HG02588 (cell line): ENCODE results near the gene ACIN1.

ENCODE experiments used
- ATAC-seq: cut with Tn5 transposase; IDR thresholded peaks from one replicate; pipeline ENCODE4 v1.9.1; 2021; ENCODE audit warnings: mild to moderate bottlenecking, moderate library complexity; ENCODE audit not compliant: unreplicated experiment

ACIN1 gene

GRCh38 chr14:23085458-23085857 lies 9.5 kb downstream of the ACIN1 start:
- no peak for ATAC-seq

- ATAC-seq, result no peak
Observed at GRCh38 chr14:23080474-23080873, 14.5 kb downstream of the ACIN1 start.

DNA sequence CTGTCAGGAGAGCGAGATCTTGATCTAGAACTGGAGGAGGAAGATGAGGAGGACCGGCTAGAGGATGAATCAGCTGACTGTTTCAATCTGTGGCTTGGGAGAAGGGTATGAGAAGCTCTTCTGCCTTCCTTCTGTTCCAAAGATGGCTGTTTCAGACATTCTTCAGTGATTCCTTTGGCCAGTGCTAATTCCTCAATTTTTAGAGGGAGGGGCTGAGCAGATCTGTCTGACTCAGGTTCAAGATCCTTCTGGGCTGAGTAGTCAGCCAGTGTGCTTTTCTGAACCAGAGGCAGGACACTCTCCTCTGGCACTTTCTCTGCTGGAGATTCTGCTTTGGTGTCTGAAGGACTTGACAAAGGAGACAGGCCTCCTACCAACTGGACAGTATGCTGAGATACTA lies 15.2 kb downstream of the ACIN1 start:
- ATAC-seq, result no peak

DNA sequence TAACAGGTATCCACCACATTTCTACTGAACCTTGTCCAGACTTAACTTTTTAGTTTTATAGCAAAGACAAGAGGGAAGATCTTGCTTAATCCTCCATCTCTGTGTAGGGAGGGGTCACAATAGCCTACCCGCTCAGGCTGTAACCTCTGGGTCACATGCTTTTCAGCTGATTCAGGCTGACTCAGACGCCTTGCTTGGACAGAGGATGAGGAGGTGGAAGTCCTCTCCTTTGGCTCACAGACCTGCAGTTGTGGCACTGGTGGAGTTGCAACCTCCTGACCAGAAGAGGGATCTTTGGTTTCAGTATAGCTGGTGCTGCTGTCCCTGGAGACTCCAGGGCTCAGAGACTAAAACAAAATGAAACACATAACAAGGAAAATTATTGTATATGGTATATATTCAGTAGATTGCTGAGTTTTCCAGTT lies 16.2 kb downstream of the ACIN1 start:
- ATAC-seq, result no peak

GRCh38 chr14:23077962-23078361 lies 17.0 kb downstream of the ACIN1 start:
- no peak for ATAC-seq

DNA sequence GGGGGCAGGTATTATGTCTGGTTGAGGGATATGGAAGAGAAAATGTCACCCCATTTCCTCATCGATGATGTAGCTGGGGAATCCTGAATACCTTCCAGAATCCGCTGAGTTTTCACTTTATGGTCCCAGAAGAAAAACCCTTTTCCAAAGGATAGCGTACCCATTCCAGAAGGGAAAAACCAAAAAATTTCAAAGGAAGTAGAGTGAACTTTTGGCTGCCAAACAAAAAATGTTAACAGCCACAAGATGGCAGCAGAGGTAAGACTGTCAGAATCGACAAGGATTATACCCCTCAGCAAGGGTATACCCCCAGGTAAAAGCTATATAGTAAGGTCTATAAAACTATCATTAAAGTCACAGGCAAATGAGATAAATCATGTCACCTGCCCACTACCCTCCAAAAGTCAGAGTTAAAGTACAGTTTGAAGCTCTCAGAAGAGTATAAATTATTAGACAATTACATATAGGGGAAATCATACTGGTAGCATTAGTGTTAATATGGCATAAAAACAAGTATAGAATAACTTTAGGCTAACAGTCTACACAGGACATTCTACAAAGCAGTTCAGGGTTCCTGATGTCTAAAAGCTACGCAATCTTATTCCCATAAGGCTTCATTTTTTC lies 18.0 kb downstream of the ACIN1 start:
- no peak for ATAC-seq

GRCh38 chr14:23074906-23075305 lies 20.0 kb downstream of the ACIN1 start:
- no peak for ATAC-seq

DNA sequence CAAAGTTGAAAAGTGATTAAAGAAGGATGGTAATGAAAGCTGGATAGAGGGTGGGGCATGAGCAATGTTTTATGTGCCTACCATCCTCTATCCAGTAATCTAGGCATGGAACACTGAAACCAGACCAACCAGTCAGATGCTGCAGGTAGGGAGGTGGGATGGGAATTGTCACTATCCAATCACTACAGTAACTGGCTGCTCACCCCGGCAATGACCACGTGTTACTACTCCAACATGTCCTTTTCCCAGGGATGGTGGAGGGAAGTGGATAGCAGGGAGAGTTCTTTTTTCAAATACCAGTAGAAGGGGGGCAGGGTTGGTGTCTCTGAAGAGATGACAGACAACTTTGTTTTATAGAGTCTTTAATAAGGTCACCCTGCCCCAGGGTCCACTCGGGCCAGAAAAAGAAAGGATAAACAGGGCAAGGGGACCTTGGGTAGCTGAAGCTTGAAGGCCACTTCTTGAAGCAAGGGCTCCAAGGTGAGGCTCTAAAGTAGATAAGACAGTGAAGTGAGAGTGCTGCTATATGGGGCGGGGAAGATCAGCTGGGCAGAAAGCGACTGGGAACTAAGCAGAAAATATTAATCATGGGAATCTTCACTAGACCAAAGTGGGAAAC lies 22.9 kb downstream of the ACIN1 start:
- no peak for ATAC-seq

- peak; percentile 93 for ATAC-seq
Observed at GRCh38 chr14:23071244-23071920, 23.6 kb downstream of the ACIN1 start.

GRCh38 chr14:23070262-23071129 lies 24.4 kb downstream of the ACIN1 start:
- ATAC-seq, result no peak

GRCh38 chr14:23069413-23069806 lies 25.5 kb downstream of the ACIN1 start:
- ATAC-seq, result no peak

DNA sequence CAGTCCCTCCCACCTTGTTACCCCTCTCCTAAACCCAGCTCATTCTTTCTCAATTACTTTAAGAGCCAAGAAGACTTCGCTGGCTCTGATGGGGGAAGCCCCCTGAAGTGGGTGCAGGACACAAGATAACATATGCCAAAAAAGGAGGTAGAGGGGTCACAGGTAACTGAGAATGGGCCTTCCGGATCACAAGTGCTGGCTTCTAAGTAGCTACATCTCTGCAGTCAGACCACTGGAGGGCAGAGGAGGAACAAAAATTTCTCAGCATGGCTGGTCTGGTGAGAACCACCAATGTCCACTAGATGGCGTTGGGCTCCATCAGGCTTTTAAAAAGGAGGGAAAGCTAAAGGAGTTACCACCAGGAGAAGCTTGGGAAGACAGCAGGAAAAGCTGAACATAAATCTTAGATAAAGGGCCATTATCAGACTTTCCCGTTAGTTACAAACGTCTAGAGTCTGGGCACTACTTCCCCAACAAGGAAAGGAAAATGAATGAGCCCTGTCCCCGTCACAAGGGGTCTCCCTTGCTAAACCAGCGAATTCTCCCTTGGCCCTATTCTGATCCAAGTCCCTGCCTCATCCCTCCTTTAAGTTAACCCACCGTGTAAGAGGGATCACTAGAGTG lies 26.0 kb downstream of the ACIN1 start:
- ATAC-seq, result no peak

DNA sequence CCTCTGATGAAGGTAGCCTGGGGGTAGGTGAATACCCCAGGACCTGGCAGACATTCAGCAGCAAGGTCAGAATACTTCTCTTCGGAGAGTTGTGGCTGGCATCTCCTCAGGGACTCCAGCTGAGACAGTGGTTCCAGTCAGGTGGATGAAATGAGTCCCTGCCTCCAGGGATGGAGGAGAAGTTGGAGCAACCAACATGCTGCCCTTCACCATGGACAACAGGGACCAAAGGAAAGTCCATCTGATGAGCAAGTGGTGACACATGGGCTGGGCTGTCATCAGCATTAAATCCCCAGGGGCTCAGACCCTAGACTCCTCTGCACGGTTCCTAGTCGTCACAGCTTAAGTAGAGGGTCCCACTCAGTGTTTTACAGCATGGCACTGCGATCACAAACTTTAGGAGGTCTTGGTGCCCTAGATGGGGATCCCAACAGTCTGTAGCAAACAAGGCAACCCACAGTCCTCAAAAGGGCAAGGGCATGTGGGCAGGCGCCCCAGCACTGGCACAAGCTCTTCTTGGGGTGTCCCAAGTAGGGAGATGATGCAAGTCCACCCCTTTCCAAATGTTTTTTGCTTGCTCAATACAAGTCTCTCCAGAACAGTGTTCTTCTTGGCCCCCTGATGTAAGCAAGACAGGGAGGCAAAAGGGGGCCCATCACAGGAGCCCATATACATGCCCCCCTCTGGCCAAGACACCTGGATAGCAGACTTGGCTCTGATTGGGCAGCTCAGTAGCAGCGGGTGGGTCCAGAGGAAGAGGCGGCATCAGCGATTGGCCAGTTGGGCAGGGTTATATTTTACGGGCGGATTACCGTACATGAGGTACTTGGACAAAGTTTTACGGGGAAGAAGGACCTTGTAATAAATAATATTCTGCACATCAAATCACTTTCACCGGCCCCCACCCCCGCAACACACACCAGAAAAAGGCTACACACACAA lies 26.8 kb downstream of the ACIN1 start:
- no peak for ATAC-seq

DNA sequence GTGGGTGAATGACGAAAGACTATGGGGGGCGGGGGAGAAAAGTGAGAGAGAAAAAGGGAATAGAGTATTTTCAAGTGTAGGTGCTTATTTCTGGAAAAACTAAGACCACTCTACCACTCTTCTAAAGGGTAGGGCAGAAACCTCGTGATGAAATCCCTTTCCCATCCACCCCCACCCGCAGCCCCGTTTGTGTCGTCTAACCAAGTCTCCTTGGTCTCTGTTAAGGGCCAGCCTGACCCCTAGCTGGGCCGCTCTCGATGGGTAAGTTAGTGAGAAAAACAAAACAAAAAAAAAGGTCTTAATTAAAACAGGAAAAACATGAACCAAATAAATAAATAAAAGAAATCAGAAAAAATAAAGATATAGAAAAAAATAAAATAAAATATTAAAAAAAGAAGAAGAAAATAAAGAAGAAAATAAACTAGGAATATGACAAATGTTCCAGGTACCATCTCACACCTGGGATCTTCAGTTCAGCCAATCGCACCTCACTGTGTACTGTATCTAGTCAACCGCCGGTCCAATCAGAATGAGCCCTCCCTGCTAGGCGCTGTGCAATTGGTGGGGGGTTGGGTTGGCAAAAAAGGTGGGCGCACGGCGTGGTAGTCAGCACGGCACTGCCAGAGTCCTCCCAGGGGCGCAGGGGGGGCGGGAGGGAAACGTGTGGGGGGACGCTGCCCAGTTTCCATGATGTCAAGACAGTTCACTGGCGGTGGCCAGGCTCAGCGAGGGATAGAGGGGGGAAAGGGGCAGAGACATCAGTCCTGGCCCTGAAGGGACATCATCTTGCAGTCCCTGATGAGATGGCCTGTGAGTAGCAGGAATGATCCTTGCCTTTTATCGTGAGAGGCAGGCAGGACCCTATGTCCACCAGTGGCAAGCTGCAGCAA lies 27.8 kb downstream of the ACIN1 start:
- no peak for ATAC-seq

- no peak for ATAC-seq
Observed at GRCh38 chr14:23066368-23066767, 28.6 kb downstream of the ACIN1 start.

DNA sequence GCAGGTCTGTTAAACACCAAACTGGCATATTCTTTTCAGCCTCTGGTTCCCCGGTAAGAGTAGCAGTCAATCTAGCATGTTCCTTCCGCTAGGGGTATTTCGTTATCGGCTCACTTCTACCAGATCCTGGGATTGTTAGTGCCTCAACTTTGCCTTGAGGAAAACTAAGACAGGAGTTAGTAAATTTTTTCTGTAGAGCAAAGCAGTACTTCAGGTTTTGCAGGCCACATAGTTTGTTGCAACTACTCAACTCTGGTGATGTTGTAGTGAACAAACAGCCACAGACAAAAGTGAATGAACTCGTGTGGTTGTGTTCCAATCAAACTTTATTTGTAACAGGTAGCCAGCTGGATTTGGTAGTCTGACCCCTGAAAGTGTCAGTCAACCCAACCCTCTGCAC lies 31.3 kb downstream of the ACIN1 start:
- no peak for ATAC-seq

DNA sequence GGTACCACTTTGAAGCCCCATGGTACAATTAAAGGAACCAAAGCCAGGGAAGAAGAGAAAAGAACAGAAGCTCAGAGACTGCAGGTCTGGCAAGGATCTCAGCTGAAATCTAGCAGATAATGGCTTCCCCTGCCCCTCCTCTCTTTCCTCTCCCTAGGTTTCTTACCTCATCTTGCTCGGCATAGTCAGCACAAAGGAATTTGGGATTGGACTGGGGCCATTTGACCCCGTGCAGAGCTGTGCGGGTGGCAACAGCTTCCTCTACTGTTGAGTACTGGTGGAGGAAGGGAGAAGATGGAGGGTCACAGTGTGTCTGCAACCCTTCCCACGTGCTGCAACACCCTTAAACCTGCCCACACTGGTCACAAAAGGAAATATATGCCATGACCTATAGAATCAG lies 32.9 kb downstream of the ACIN1 start:
- ATAC-seq, result no peak

- no peak for ATAC-seq
Observed at GRCh38 chr14:23060536-23061260, 34.2 kb downstream of the ACIN1 start.
